Activated CD8-positive, alpha-beta memory T cell treated with anti-CD3 and anti-CD28 coated beads for 48 hours (primary cell): ENCODE data around the gene EPB41.

Source experiments
- DNase-seq, 3 experiments: peaks; one replicate each; pipeline ENCODE4 v3.0.0-alpha.2; 2020; ENCODE audit warnings: low read depth in 2 of 3, low spot score in 2 of 3

The EPB41 gene

GRCh38 chr1:28890836-28891235, 23.5 kb upstream of the EPB41 start:
- no peak for DNase-seq

DNA sequence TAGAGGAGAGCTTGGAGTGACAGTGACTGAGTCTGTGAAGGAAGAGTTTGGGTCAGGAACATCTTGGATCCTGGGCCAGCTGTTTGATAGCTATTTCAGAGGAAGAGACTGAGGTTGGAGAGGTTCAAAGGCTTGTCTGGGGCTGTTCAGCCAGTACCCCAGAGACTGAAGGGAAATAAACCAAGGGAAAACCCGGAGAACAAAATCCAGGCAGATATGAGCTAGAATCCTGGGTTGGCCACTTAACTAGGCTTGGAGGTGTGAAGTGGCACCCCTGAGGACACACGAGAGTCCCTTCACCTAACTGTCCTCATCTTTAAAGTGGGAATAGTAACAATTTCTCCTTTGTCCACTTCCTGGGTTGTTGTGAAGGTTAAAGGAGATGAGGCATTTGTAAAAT, 23.1 kb upstream of the EPB41 start:
- DNase-seq: no peak

- no peak for DNase-seq
These were observed 20.8 kb upstream of the EPB41 start for GRCh38 chr1:28893403-28894102.

- DNase-seq: no peak
These were observed 19.6 kb upstream of the EPB41 start for GRCh38 chr1:28894785-28895184.

DNA sequence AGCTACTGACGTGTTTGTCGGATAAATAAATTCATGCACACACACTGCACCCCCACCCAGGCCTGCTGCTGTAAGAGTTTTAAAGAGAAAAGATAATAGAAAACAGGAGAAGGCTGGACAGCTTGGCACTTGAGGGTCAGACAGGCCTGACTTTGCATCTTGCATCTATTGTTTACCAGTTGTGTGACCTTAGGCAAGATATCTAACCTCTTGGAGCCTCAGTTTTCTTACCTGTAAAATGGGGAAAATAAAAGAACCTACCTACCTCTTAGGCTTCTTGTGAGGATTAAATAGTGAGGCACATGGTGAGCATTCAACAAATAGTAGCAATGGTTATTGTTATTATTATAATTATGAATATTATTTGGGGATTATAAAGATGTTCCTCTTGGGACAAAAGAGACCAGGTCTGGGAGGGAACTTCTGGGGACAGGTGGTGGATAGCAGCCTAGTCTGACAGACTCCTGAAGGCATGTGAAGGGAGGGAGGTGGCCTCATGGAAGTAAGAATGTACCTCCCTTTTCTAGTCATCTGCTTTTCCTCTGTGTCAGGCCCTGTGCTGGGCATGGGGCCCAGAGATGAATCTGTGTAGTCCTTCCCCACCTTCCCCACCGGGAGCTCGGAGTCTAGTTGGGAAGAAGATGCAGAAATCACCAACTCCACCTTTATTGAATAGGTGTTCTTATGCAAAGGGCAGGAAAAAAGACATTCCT, 18.3 kb upstream of the EPB41 start:
- no peak for DNase-seq

- no peak for DNase-seq
These were observed 17.8 kb upstream of the EPB41 start for GRCh38 chr1:28896609-28896986.

DNA sequence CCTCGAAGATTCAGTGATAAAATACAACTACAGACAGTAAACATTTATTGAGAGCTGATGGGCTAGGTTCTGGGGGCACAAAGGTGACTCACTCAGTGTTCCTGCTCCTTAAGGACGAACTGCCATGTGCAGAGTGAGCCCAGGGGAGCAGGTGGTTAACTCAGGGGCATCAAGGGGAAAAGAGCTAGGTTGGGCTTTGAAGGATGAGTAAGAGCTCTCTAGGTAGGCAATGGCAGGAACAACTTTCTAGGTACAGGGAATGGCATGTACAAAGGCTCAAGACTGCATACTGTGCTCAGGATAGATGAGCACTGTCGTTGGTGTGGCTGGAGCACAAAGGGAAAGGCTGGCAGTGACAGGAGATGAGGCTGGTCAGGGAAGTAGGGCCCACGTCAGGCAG, 16.6 kb upstream of the EPB41 start:
- DNase-seq: no peak

DNA sequence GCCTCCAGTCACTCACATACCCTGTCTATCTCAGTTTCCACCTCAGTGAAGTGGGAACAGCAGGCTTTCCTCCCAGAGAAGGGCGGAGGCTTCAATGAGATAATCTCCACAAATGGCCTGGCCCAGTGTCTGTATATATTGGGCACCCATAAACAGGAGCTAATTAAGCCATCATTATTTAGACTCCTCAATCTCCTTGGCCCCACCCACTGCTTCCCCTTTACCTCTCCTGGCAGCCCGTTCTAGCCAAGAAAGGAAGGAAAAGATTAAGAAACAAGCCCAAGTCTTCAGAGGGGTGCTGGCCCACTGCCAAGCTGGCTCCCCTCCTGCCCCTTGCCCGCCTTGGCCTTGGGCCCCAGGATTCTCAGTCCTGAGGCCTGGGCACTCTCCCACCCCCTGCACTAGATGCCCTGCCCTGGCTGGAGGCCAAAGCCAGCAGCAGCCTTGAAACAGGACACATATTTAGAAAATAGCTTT, 15.9 kb upstream of the EPB41 start:
- DNase-seq: no peak

GRCh38 chr1:28899267-28899666, 15.1 kb upstream of the EPB41 start:
- no peak for DNase-seq

DNA sequence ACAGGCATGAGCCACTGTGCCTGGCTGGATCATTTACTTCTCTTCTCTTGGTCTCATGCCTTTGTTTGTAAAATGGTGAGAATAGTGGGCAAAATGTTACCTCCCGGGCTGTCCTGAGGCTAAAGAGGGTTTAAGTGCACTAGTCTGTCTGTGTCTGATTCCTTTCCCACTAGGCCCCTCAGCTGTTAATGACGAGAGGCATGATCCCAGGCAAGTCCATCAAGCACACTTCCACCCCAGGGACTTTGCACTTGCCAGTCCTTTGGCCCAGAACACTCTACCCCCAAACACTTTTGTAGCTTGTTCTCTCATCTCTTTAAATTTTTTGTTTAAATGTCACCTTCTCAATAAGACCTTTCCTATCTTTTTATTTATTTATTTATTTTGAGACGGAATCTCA, 13.8 kb upstream of the EPB41 start:
- DNase-seq: no peak

DNA sequence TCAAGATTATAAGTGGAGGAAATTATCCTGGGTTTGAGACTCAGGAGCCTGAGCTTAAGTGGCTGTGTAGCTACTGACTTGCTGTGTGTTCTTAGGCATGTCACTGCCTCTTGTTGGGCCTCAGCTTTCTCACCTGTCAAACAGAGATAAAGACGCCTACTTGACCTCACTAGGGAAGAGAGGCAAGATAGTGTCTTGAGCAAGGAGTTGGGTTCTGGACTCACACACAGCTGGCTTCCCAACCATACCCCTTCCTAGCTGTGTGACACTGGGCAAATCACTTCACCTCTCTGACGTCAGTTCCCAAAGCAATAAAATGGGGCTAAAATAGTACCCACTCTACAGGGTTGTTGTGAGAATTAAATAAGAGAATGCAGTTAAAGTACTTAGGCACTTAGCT, 11.6 kb upstream of the EPB41 start:
- no peak for DNase-seq

GRCh38 chr1:28905921-28906666, 8.3 kb upstream of the EPB41 start:
- no peak for DNase-seq

DNA sequence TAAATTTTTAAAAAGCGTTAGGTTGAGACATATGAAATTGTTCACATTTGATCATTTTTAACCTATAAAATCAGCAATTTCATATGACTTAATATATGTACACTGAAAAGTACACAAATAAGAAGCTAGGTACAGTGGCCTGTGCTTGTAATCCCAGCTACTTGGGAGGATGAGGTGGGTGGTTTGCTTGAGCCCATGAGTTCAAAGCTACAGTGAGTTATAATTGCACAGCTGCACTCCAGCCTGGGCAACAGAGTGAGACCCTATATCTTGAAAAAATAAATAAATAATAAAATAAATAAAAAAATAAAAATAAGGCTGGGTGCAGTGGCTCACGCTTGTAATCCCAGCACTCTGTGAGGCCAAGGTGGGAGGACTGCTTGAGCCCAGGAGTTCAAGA, 5.2 kb upstream of the EPB41 start:
- DNase-seq: no peak

DNA sequence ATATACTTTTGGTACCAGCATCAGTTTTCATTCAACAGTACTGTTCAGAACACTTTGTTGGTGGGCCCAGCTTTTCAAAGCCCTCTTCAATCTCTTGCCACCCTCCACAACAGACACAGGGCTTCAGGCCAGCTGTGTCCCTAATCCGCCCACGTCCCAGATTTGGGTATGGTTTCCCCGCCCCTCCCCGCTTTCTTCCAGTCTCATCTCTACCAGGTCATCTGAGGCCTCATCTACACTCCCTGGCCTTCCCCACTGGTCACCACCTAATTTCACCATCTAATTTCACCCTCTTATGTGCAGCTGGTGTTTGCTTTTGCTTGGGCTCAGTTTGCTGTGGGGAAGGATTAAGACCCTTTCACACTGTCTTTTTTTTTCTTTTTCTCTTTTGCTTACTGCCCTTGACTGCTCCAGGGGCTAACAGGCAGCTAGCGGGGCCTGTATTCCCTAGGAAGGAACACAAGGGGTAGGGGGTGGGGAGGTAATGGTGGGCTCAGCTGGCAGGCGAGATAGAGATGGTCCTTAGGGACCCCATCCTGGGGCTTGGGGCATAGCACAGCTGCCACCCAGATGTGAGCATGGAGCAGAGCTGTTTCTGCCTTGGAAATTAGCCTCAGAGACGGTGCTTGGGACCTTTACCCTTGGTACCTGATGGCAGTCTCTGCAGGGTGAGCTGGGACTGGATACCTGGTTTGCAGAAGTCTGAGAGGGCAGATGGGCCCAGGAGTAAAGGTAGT, 3.8 kb upstream of the EPB41 start:
- DNase-seq: no peak

DNA sequence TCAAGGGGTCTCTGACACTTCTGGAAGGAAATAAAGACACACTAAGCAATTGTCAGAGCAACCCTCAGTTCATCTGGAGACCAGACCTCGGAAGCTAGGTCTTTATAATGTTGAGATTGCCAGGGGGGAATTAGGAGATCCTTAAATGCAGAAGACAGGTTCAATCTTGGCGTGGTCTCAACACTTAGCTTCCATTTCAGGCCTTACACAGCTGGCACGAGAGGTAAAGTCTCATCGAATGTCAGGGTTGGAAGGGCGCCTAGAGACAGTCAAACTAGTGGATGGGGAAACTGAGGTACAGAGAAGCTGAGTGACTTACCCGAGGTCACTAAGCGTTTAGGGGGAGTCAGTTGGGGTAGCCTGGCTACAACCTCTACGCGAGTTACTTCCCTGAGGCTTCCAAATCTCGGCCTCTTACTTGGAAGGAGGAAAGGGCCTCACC, 562 bp upstream of the EPB41 start:
- DNase-seq: no peak

- DNase-seq: peak; percentile 9 to 24 (median 18)
These were observed 894 bp downstream of the EPB41 start for GRCh38 chr1:28915031-28915895.

DNA sequence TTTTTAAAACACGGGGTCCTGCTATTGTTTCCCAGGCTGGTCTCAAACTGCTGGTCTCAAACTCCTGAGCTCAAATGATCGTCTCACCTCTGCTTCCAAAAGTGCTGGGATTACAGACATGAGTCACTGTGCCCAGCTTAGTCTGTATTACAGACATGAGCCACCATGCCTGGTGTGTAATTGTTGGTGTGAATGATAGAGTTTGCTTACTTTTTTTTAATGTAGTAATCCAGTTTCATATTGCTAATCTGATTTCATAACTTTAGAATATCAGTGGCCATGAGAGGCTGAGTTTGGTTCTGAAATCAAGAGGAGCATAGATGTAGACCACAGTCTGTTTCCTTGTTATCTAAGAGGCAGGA, 3.4 kb downstream of the EPB41 start:
- DNase-seq: no peak

DNA sequence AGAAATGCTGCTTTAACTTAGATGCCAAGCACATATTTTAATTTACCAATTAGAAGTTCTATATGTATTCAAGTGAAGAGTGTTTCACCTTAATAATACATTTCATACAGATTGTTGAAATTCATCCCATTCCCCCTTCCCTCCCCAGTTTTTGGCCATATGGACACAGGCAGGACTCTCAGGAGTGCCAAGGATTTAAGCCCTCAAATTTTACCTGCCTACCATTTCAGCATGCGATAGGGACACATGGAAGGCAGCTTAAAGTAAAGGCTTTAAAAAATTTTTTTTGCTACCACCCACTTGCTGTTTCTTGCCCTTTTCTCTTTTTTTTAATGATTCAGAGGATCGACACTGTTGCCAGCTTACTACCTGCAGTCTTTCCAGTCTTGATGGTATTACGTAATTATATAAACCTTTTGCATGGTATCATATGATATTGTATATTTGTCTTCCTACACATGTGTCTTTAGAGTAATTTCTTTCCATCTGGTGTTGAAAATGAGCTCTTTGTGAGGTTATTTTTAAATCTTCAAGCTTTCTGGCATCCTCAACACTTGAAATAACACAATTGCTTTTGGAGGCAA, 7.0 kb downstream of the EPB41 start:
- no peak for DNase-seq

- DNase-seq: no peak
These were observed 11.1 kb downstream of the EPB41 start for GRCh38 chr1:28925350-28925891.
